HG03095 (cell line): ENCODE data around the gene PYGM.

Experiments
- ATAC-seq: cut with Tn5 transposase; IDR thresholded peaks from one replicate; pipeline ENCODE4 v1.9.1; 2021; ENCODE audit warnings: moderate library complexity; ENCODE audit not compliant: unreplicated experiment

Gene PYGM

DNA sequence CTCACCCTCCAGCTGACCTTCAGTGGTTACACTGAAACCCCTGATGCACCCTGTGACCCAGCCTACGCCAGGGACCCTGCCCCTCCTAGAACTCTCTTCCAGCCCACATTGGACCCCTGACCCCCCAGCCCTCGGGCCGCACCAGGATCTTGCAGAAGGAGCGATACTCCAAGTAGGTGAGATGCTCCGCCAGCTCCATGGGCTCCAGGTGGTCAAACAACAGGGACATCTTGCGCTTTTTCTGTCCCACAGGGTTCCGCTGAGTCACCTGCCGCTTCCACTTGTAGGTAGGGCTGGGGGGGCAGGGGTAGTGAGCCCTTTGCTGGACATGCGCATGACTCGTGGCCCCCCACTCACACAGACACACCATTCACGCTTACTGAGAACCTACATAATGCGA lies 19.9 kb downstream of the PYGM start:
- no peak for ATAC-seq

GRCh38 chr11:64736654-64737053 lies 23.1 kb downstream of the PYGM start:
- ATAC-seq, result no peak

- ATAC-seq, result no peak
Observed at GRCh38 chr11:64735725-64736259, 24.0 kb downstream of the PYGM start.

DNA sequence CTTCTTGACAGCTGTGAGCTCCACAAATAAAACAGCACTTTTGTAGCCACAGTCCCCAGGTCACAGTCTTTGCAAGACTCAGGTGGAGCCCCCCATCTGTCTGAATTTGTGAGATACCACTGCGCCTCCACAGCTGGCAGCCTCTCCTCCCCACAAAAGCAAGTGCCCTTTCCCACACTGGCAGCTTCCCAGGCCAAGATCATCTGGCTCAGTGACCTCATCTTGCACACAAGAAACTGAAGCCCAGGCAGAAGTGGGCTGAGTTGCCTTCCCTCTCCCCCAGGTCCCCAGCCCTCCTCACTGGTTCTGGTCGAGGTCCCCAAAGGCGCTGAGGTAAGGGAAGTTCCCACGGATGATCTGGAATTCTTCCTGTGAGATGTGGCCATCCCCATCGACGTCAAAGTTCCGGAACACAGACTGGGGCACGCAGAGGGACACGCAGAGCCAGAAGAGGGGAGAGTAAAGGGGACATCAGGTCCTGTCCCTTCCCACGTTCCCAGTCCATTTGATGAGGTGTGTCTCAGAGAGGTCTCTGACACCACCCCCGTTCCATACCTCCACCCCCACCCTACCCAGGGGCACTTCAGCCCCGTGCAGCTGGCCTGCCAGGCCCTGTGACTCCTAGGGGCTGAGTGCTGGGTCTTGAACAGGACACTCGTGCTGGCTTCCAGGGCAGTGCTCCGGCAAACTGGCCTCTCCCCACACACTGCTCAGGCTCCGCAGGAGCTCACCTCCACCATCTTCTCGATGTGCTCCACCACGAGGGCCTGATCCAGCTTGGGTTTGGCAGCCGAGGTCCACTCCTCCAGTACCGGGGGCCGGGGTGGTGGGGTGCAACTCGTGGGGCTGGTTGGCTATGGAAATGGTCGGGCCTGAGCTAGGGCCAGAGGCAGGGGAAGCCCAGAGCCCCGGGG lies 24.7 kb downstream of the PYGM start:
- ATAC-seq, result no peak

DNA sequence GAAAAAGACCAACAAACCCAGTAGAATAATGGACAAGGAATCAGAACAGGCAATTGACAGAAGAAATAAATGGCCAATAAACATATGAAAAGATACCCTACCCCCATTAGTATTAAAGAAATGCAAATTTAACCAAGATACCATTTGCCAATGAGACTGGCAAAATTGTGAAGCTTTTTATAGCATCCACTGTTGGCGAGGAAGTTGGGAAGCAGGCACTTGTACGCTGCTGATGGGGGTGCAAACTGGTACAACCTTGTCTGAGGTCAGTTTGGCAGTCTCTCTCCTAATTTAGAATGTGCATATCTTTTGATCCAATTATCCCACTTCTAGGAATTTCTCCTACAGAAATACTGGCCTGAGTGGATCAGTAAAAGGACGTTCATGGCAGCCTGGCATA lies 28.2 kb downstream of the PYGM start:
- no peak for ATAC-seq

- no peak for ATAC-seq
Observed at GRCh38 chr11:64729851-64730382, 29.9 kb downstream of the PYGM start.

DNA sequence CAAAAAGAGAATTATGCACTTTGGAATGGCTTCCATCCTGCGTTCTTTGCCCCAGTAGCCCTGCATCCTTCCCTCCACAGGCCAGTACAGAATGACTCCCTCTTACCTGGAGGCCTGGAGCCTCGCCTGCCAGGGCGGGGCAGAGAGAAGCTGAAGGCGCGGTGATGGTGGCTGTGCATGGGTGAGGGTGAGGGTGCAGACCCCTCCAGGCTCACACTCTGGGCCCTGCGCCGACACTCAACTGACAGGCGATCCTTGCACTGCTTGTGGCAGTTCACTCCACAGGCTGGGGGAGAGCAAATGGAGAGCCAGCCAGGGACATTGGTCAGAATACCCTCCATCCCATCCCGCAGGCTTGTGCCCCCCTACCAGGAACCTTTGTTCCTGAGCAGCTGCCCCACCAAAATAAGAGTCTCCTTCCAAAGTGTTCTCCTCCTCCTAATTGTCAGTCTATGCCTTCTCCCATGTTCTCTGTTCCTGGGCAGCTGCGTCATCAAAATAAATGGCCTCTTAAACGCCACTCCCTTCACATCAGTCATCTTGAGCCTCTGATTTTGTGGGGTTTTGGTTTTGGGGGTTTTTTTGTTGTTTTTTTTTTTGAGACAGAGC lies 30.9 kb downstream of the PYGM start:
- ATAC-seq, result no peak

DNA sequence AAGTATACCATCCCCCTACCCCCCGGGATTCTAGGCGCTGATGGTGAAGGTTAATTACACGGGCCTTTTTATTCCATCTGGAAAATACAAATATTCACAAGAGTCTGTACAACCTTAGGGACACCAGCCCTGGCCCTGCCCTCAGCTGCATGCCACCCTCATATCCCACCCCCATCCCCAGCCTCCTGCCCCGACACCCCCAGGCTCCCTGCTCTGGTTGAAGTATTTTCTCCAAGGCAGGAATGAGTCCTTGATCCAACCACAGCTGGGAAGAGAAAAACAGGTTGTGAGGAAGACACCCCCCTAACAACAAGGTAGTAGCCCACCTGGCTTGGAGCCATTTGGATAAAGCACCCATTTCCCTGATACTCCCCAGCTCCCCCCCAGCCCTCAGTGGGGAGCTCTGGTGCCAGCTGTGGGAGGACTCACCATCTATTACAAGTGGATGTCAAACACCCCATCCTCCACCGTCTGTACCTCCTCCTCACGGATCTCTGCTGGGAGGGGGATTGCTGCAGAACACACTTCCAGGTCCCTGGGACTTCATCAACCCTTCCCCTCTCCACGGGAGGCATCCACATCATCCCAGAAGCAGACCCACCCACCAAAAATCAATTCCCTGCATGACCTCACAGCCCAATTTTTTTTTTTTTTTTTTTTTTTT lies 32.8 kb downstream of the PYGM start:
- no peak for ATAC-seq

GRCh38 chr11:64726211-64726641 lies 33.5 kb downstream of the PYGM start:
- no peak for ATAC-seq

GRCh38 chr11:64724863-64725532 lies 34.8 kb downstream of the PYGM start:
- no peak for ATAC-seq

GRCh38 chr11:64723907-64724862 lies 35.6 kb downstream of the PYGM start:
- ATAC-seq, result peak; percentile 2

DNA sequence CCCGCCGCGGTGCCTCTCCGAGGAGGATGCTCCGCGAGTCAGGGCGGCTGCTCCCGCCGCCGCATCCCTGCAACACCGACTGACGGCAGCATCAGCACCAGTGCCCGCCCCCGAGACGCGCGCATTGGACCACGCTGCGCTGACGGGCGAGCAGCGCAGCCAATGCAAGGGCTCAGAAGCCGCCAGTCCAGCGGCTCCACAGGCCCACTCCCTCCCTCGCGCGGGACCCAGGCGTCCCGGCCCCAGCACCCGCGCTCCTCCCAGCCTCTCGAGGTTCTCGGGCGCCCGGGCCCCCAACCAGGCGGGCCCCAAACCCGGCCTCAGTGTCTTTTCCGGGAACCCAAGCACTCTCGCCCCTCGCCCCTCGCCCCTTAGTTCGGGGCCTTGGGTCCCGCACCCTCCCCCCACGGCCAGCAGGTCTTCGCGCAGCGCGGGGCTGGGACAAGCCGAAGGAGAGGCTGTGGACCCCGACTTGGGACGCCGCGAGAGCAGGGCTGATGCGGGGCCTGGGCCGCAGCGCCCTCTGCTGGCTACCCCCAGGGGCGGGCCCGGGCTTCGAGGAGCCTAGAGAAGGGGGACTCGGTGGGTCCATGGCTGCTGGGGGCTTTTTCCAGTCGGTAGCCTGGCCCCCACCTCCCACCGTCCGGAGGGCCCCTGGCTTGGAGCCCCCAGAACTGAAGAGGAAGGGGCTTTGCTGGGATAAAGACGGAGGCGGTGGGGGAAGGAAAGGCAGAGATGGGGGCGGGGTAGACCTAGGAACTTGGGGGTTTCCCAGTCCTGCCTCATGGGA lies 36.5 kb downstream of the PYGM start, which contains the start of gene NRXN2:
Gene NRXN2 (minus strand): TSS at position 81 of the 790 bp plus-strand sequence. CDS start 9,498 bp downstream, outside the sequence.
- ATAC-seq, result peak; percentile 86

DNA sequence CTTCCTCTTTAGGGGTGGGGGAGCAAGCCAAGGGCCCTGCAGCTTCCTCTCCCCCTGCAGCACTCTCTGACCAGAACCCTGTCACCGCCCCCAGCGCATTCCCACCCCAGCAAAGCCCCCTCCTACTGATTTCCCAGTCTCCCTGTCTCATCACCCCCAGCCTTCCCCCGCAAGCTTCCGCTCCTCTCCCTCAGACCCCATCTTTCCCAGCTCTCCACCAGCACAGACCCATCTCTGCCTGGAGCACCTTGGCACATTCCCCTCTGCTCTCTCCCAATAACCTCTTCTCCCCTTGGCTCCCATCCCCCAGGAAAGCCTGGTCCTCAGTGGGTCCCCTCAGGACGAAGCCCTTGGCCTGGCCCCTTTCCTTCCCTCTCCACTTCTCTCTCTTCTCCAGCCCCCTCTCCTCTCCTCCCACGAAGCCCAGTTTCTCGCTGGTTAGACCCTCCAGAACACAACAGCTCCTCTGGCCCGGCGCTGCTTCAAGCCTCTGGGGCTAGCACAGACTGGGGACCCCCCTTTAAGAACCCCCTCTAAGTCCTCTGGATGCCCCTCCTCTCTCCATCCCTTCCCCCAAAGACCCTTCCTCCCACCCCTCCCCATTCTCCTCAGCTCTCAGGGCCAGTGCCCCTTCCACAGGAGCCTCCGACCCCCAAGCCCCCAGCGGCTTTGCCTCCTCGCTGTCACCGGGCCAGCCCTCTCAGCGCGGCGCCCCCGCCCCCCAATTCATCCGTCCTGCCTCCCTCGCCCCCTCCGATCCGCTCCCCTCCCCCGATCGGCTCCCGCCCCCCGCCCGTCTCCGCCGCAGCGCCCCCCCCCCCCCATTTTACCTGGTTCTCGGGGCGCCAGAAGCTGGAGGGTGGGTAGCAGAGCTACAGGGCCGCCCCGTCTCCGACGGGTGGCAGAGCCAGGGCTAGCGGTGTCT lies 37.4 kb downstream of the PYGM start:
- ATAC-seq, result no peak

DNA sequence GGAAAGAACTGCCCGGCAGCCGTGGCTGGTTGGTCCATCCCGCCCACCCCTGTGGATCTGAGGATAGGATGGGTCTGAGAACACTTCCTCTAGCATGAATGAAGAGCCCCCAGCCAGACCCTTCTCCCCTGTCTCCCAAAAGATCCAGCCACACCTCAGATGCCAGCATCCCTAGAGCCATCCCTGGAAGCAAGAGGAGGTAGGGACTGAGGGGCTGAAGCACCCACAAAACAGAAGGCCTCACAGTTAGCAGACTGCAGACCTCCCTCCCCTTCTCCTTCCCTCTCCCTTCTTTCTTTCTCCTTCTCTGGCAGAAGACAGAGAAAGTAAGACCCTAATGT lies 38.4 kb downstream of the PYGM start:
- no peak for ATAC-seq

GRCh38 chr11:64720640-64721358 lies 39.0 kb downstream of the PYGM start:
- no peak for ATAC-seq

DNA sequence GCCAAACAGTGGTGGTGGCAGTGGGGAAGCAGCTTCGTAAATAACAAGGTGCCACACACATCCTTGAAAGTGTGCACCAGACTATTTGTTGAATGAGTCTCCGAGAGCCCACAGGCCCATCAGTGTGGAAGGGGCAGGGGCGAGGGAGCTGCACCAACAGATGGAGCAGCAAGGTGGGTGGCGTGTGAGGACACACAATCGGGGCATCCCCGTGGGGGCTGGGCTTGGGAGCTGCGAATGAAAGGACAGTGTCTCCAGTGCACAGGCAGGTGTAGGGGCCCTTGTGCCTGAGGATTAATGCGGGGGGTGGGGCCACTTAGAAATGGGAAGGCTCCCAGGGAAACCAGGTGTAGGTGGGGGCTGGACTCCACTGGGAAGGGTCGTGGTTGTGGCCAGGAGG lies 39.6 kb downstream of the PYGM start:
- ATAC-seq, result no peak

DNA sequence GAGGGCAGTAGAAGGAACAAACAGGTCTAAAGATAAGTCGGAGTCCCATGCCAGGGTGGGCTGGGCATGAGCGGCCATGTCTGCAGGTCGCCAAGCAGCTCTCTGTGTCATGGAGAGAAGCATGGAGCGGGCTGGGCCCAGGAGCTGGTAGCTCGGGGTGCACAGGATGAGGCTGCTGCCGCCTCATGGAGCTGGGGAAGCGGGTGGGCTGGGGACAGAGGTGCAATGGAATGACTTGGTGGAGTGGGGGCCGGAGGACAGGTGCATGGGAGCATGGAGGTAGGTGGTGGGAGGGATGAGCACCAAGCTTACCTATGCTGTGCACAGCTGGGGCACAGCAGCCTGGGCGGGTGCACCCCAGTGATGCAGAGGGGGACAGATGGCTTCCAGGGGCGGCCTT lies 40.4 kb downstream of the PYGM start:
- ATAC-seq, result no peak
